NCI-H748 (cell line): ENCODE data around the gene ZNF283.

Experiments
- DNase-seq: peaks from one replicate; lab custom pipeline; 2025; ENCODE audit not compliant: unreplicated experiment; lab: John Stamatoyannopoulos, UW

Gene ZNF283

DNA sequence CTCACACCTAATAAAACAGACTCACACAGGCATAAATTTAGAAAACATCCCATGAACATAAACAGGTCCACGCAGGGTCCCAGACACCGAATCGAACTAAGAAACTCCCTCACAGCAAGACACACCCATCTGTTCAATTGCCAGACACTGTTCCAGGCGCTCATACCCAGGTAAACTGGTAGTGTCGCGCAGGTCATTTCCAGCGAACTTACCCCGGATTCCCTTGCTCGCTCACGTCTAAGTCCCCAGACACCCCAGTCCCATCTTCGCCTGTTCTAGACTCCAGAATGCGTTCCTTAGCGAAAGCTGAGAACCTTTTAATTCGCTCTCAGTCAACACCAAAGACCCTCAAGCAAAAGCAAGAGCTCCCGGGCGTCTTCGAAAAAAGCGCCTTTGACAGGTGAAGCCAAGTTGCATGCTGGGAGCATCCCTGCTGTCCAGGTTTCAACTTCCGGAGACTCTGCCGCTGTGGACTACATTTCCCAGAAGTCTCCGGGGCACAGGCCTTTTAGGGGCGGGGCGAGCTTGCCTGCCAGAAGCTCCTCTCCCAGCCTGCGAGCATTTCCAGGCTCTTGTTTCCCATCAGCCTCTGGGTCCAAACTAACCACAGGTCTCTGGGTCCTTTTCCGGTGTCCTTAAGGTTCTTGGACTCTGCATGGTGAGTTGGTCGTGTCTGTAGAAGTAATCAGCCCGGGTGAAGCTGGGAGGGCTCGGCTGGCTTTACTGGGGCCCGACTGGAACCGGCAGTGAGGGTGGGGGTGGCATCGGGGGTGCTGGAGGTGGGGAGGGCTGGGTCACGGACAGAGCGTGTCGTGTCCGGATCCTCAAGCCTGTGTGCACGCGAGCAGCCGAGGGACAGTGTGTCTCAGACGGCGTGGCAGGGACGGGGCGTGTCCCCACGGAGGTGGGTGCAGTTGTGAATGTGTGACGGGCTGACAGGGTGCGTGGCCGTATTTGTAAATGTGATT is at the start of gene ZNF283:
Gene ZNF283, plus strand, starts transcription at position 535 of the 968 bp plus-strand sequence. CDS start 6,184 bp downstream, outside the sequence.
- DNase-seq = peak; percentile 97

DNA sequence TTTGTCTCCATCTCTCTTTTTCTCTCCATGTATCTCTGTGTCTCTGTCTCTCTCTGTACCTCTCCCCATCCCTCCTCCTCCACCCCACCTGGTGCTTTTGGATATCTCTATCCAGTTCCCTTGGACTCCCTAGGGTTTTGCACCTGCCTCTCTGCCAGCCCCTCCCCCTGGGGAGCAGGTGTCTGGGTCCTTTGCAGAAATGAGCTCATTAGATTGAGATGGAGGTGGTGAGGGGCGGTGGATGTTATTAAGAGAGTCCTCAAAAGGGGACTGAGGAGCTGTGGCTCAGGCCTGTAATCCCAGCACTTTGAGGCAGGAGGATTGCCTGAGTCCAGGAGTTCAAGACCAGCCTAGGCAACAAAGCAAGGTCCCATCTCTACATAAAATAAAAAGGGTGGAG is 48.5 kb upstream of the ZNF283 start:
- peak; percentile 87 for DNase-seq

DNA sequence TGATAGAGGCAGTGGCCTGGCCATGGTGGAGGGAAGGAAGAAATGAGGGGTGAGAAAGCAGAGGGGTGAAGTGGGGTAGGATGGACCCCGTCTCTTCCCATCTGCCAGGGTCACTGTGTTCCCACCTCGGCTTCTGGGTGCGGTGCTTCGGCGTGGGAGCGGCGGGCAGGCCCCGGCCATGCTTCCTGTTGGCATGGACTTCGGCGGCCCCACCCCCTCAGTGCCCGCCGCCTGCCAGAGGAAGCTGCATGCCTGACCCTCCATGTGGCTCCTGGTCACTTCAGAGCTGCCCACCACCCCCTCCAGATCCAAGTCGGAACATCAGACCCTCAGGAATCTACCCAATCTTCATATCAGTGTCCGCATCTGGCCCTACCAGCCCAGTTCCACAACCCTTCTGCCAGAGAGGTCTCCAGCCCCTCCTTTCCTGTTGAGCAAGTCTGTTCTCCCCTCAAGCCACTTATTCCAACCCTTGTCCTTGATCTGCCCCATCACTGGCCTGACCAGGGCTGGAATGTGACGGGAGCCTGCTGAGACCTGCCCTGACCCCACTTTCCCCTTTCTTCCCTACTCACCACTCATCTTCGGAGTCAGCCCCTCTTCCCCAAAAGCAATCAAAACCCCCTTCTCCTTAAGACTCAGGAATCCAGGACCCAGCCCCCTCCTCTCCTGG is 47.8 kb upstream of the ZNF283 start:
- DNase-seq = no peak

GRCh38 chr19:43779820-43780219 is 47.3 kb upstream of the ZNF283 start:
- no peak for DNase-seq

DNA sequence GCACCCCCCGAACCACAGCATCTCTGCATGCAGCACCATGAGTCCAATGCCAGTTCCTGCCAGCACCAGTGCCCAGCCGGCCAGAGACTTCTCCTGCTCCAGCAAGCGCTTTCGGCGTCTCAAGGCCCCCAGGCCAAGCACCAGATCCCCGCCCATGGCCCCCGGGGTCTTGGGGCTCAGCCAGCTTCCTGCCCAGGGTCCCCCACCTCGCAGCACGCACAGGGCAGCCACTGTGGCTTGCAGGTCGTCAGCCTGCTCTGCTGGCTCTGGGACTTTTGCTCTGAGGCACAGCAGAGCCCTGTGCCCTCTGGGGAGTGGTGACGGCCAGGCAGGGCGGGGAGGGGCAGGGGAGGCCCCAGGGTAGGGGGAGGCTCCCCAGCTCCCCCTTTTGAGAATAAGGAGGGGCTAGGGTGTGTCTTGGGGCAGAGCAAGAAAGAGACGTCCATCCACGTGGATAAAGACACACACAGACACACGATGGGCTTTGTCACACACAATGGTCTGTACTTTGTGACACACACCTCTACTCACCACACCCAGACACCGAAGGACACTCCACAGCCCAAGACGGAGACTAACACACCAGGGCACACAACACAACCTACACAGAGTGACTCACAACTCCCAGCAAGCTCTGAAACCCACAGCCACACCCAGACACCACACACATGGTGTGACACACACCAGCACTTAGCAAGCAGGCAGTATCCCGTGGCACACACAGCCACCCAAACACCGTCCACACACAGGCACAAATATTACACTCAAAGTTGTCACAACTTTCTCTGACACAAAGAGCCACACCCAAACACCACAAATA is 46.2 kb upstream of the ZNF283 start, which contains the start of gene KCNN4:
Gene KCNN4, minus strand, starts transcription at position 268 of the 820 bp plus-strand sequence. Its CDS starts 112 bp downstream, at position 156.
- no peak for DNase-seq

GRCh38 chr19:43781630-43782310 is 45.4 kb upstream of the ZNF283 start:
- no peak for DNase-seq

GRCh38 chr19:43782311-43782660 is 44.8 kb upstream of the ZNF283 start:
- no peak for DNase-seq

- peak; percentile 73 for DNase-seq
Observed at GRCh38 chr19:43782689-43783231, 44.4 kb upstream of the ZNF283 start.

- no peak for DNase-seq
Observed at GRCh38 chr19:43783636-43784035, 43.5 kb upstream of the ZNF283 start.

- no peak for DNase-seq
Observed at GRCh38 chr19:43784241-43784980, 42.7 kb upstream of the ZNF283 start.

- peak; percentile 80 for DNase-seq
Observed at GRCh38 chr19:43784981-43785808, 41.9 kb upstream of the ZNF283 start.

- DNase-seq = no peak
Observed at GRCh38 chr19:43786665-43787064, 40.5 kb upstream of the ZNF283 start.

DNA sequence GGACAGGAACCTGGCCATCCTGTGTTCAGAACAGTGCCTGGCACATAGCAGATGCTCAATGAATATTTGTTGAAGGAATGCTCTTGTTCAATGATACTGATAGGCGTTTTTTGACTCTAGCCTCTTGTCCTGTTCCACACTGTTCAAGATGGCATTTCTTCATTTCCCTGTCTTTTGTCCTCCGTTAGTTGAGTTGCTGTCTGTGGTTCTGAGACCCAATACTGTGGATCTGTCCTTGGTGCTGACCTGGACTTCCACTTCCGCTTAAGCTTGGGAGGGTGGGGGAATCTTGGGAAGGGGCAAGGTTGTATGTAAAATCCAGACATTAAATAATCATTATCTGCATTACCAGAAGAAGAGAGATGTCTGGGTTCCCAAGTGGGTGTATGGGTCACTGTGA is 38.1 kb upstream of the ZNF283 start:
- DNase-seq = no peak

DNA sequence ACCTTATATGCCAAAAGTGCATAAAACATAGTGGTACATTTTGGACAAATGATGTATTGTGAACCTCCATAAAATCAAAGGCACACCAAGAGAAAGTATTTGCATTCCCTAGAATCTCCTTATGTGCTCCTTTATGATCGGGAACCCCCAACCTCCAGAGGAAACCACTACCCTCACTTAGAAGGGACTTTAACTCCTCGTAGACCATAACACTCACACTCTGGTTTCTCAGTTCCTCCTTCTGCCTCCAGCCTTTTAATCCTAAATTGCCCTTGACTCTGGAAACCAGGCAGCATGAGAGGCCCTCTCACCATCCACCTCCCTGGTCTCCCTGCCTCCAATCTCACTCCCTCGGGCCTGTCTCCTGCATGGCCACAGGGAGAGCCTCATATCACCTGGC is 36.5 kb upstream of the ZNF283 start:
- DNase-seq = no peak

DNA sequence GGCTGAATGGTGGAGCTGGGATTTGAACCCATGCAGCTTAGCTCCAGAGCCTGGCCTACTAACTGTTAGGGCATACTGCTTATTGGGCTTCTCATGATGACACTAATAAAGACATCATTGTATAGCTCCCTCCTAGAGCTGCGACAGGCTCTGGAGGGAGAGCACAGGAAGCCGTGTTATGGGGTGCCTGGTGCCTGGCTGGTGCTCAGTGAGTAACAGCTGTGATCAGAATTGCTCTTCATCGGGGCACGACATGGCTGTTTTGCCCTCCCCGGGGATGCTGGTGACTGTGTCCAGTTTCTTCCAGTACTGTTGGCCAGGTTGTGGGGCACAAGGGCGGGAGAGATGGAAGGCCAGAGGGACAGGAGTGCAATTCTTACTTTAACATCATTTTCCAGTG is 30.0 kb upstream of the ZNF283 start:
- DNase-seq = no peak

DNA sequence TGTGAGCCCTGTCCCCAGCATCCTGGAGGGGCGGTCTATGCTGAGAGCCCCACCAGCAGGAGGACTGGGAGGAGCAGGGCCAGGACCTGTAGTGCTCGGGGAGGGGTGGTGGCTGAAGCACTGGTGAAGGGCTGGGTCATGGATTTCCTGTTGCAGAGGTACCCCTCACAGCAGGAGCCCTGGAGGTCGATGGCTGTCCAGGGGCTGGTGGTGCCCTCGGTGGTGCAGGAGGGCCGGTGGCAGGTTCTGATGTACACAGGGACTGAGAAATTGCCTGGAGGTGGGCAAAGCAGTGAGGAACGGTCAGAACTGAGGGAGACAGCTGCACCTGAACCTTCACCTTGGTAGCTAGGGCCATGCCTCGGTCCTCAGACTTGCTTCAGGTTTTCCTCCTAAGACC is 29.6 kb upstream of the ZNF283 start:
- no peak for DNase-seq

GRCh38 chr19:43798026-43798545 is 29.0 kb upstream of the ZNF283 start:
- no peak for DNase-seq

GRCh38 chr19:43798546-43799409 is 28.3 kb upstream of the ZNF283 start:
- DNase-seq = peak; percentile 46
